ENCODE measurements around the gene PLEKHG2.

The PLEKHG2 gene

GRCh38 chr19:39385629-39386411 lies 26.6 kb upstream of the PLEKHG2 start:
- no peak for DNase-seq (ENCODE audit: low spot score)

GRCh38 chr19:39386557-39386956 lies 25.9 kb upstream of the PLEKHG2 start:
- DNase-seq (ENCODE audit: low spot score): no peak

DNA sequence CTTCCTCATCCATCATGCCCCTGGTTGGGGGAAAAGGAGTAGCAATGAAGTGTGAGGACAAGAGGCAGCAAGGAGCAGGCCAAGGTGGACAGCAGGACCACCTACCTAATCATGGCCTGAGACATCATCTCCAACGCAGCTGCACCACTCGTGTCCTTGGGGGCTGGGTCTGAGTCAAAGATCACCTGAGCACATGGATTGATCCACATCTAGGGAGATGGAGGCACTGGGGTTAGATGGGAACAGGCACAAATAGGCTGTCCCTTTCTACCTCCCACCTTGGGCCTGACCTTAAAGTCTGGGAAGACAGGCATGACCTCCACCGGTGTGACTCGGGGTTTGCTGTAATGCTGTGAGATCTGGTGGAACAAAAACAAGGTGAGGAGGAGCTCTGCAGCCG lies 23.8 kb upstream of the PLEKHG2 start:
- DNase-seq (ENCODE audit: low spot score): no peak

DNA sequence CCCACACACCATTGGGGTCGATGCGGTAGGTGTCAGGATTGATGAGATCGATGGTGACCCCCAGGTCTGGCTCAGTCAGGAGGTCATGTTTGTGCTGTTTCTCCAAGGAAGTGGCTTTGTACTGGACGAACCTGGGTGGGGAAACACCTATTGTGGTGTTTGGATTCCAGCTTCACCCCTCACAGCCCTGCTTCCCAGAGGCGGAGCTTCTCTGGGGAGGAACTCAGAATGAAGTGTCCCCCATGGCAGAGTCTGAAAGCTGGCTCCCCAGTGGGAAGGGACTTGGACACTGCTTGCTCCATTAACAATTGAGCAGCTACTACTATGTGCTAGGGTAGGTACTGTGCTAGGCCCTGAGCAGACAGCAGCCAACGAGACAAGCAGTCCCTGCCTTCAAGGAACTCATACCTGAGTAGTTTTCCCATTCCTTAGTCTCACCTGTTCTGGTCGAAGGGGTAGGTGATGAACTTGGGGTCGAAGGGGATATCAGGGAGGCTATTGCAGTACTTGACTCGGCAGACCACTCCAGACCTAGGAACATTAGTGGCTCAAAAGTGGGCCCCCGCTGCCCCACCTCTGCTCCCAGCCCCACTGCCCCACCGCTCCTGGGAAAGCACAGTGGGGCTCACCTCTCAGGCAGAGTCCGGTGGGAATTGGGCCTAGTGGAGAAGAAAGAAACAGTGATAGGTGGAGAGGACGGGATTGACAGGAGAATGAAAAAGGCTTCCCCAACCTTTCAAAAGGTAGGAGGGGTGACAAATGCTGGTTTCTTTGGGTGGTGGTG lies 22.6 kb upstream of the PLEKHG2 start:
- no peak for DNase-seq (ENCODE audit: low spot score)

DNA sequence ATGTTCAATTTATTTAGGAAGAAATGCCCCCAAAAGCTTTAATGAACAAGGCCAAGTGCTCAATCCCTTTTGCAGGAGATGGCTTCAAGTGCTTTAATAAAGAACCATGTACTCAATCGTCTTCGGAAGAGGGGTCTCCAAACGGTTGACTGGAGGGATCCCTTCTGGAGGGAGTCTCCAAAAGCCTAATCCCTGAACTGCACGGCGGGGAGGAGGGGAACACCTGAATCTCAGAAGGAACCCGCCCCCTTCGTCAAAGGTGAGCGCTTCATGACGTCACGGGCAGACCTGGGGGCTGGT lies 22.1 kb upstream of the PLEKHG2 start:
- no peak for DNase-seq (ENCODE audit: low spot score)

DNA sequence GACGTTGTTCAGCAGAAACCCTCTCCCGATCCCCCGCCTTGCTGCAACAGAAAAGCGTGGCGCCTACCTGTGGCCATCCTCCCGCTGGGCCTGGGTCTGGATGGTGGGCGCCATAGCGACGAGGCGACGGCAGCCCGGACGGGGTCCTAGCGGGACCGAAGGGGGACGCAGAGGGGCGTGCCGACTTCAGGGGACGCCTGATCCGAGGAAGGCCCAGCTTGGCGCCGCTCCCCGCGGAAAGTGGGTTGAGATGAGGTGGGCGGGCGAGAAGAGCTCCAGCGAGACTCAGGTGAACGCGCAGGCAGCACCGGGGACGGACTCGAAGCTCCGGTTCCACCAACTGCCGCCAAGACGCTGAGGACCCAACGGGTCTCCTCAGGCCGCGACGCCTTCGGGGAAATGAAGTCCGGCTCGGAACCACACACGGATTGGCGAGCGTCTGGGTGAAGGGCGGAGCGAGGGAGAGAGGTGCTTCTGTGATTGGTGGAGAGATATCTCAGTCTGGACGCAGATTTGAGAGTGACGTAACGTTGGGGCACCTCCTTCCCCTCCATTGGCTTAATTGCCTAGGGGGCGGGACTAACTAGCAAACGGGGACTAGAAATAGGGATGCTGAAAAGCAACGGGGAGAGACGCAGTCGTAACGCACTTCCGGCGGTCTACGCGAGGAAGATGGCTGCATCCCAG lies 21.6 kb upstream of the PLEKHG2 start, which contains the start of the genes MED29 and PAF1:
Gene MED29, plus strand, starts transcription at position 628 of the 687 bp plus-strand sequence. Its CDS starts 45 bp downstream, at position 673.
Gene PAF1, minus strand, starts transcription at position 356 of the 687 bp plus-strand sequence. Its CDS starts 242 bp downstream, at position 114.
- peak; percentile 100 for DNase-seq (ENCODE audit: low spot score)

DNA sequence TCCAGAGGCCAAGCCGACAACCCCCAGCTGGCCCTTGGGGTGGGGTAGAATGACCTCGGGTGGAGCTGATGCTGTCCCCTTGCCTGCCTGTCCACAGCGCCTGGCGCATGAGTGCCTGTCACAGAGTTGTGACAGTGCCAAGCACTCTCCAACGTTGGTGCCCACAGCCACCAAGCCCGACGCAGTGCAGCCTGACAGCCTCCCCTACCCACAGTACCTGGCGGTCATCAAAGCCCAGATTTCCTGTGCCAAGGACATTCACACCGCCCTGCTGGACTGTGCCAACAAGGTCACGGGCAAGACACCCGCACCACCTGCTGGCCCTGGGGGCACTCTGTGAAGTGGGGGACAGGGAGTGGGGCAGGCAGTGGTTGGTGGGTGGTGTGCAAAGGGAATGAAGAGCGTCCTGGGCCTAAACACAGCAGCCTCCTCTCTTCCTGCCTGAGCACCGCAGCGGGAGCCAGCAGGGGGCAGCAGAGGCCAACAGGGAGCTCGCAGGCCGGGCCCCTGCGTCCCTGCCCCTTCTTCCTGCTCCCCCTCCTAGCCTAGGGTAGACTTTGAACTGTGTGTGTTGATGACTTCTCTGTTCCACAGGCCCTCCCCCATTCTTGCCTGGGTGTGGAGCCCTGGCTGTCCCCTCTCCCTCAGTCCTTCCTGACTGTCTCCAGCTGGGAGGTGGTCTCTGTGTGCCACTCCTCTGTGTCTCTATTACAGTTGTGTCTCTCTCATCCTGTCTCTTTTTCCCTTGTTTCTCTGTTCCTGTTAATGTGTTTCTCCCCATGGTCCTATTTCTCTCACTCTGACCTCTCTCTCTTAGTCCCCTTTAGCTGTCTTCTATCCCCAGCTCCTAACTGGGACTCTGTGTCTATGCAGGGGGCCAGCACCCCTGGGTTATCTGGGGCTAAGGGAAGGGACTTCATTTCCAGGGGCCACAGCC lies 14.8 kb upstream of the PLEKHG2 start:
- peak; percentile 92 for DNase-seq (ENCODE audit: low spot score)

GRCh38 chr19:39398297-39398864 lies 14.1 kb upstream of the PLEKHG2 start:
- peak; percentile 74 for DNase-seq (ENCODE audit: low spot score)

GRCh38 chr19:39399668-39400050 lies 12.8 kb upstream of the PLEKHG2 start:
- no peak for DNase-seq (ENCODE audit: low spot score)

DNA sequence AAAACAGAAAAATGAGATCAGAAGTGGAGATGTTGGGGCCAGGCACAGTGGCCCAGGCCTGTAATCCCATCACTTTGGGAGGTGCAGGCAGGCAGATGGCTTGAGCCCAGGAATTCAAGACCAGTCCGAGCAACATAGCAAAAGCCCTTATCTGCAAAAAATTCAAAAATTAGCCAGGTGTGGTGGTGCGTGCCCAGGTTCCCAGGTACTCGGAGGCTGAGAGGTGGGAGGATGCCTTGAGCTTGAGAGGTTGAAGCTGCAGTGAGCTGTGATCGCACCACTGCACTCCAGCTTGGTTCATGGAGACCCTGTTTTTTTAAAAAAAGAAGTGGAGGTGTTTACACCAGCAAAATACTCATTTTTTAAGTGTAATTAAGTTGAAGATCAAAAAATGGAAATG lies 12.4 kb upstream of the PLEKHG2 start:
- DNase-seq (ENCODE audit: low spot score): no peak

DNA sequence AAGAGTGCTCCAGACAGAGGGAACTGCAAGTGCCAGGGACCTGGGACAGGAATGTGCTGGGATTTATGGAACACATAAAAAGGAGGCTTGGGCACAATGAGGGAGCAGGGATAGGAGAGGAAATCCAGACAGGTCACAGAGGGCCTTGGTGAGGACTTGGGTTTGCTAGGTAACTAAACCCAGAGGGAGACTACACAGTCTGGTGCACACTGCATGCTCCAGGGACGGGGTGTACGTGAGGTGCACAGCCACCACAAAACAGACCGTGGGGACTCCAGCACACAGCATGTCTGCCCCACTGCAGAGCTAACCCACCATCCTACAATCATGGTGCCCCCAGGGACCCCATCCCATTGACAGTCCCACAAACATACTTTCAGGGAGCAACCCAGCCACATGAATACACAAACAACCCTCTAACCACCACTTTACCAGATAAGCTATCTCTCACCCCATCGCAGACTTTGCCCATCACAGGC lies 11.4 kb upstream of the PLEKHG2 start:
- DNase-seq (ENCODE audit: low spot score): no peak

GRCh38 chr19:39401549-39402345 lies 10.7 kb upstream of the PLEKHG2 start:
- peak; percentile 90 for DNase-seq (ENCODE audit: low spot score)

DNA sequence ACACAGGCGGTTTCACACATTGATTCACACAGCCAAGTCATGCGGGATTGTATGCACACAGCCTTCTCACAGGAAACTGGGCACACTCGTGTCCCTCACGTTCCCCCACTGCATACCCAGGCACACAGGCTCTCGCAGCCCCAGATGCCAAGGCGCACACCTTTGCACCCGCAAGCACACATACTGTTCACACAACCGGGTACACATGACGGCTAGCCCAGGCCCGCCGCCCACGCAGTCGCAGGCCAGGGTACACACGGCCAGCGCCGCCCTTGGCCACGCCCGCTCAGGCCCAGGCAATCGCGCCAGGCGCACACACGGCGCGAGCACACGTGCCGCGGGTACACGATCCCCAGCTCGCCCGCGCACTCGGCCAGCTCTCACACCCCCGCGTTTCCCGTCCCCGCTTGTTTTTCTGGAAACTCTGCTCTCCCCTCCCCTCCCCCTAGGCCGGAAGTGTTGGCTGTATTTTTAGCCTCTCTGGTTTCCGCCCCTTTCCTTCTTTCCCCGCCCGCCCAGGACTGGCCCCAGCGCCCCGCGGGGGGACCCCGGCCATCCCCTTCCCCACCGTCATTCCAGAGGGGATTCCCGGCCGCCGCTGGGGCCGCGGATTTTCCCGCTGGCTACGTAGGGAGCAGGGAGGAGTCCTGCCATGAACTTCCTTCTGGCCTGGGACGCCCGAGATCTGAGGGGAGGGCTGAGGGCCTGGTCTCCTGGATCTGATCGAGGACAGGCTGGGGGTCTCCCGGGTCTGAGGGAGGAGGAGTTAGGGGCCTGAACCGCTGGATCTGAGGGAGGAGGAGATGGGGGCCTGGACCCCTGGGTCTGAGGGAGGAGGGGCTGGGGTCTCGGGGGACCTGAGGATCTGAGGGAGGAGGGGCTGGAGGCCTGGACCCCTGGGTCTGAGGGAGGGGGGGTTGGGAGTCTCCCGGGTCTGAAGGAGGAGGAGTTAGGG lies 9.8 kb upstream of the PLEKHG2 start:
- peak; percentile 86 for DNase-seq (ENCODE audit: low spot score)

- DNase-seq (ENCODE audit: low spot score): peak; percentile 94
Observed at GRCh38 chr19:39403331-39404312, 8.8 kb upstream of the PLEKHG2 start.

- no peak for DNase-seq (ENCODE audit: low spot score)
Observed at GRCh38 chr19:39405261-39405957, 7.1 kb upstream of the PLEKHG2 start.

DNA sequence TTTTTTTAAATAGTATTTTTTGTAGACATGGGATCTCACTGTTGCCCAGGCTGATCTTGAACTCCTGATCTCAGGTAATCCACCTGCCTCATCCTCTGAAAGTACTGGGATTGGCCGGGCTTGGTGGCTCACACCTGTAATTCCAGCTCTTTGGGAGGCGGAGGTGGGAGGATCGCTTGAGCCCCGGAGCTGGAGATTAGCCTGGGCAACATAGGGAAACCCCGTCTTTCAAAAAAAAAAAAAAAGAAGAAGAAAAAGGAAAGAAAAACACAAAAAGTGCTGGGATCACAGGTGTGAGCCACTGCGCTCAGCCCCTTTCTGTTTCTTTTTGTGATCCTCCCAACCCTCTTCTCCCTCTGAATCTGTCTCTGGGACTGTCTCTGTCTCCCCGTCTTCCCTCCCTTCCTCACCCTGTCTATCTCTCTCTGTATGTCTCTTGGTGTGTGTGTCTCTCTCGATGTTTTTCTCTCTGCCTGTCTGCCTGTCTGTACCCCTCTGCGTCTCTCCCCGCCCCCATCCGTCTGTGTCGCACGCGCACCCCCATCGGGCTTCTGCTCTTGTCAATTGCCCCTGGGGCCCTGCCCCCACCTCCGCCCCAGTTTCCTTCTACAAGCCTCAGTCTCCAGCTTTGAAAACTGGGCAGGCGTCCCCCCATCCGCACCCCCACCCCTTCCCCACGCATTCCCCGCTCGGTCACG lies 6.4 kb upstream of the PLEKHG2 start:
- DNase-seq (ENCODE audit: low spot score): peak; percentile 83

Measured in activated CD4-positive, alpha-beta T cell treated with anti-CD3 and anti-CD28 coated beads, Interleukin-2, Interleukin-4, amounts not matched to agents 100 ng/mL and 50 ng/mL, durations not matched to agents 16 hours and 8 hours (primary cell).